ENCODE results near the gene C9. TPM values are rescaled to one million over a fixed set of nuclear protein-coding genes. Genes with fewer than 3 reads are reported as not detected.

The C9 gene
- total and polyA plus RNA-seq, 2 donors (not counting 1 experiment from before 2014, with no cell fraction given) = not detected

DNA sequence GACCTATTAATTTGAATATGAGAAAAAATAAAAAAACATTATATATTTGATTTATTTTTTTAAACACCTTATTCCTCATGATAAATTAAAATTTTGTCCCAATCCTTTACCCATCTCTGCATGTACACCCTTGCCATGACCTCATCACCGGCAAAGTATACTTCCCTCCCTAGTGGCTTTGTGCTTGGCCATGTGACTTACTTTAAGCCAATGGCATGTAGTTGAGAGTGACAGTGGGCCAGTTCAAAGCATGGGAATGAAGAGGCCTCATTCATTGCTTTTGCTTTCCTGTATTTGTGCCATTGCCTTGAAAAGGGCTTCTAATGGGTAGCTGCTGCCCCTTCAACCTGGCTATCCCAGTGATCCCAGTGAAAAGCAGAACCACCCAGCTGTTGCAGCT, 31.2 kb downstream of the C9 start:
- Histone ChIP-seq H3K36me3 (replicated peaks in 1 of 2; ENCODE audit: control extremely low read depth in 1 of 2, control insufficient read depth in 1 of 2, extremely low read depth in 1 of 2, insufficient read depth in 2 of 2, low read length in 1 of 2) (no peaks in the 10 kb centered on the region), H3K4me1 (ENCODE audit: control insufficient read depth in 2 of 2, insufficient read depth in 2 of 2, low read length in 2 of 2) (no peaks in the 10 kb centered on the region), H3K4me3 (ENCODE audit: control extremely low read depth in 1 of 5, extremely low read depth in 1 of 5, insufficient read depth in 1 of 5, low read depth in 2 of 5, low read length in 4 of 5) (no peak overlapping the region), H3K9ac (ENCODE audit: low read length) (no peak overlapping the region), H2AFZ (ENCODE audit: insufficient read depth, low read depth, low read length, poor library complexity, severe bottlenecking) (no peak overlapping the region), H3K9me3 (ENCODE audit: control extremely low read depth in 1 of 3, control insufficient read depth in 2 of 3, insufficient read depth in 1 of 3, low read length in 2 of 3) (peaks cover 0 to 13% (median 0%) of the 10 kb centered on the region in 3 donors), H4K20me1 (ENCODE audit: control insufficient read depth, insufficient read depth, low read length, poor library complexity, severe bottlenecking) (no peaks in the 10 kb centered on the region), H3K27ac (ENCODE audit: low read length in 2 of 2) (no peak overlapping the region), H3K4me2 (replicated peaks; ENCODE audit: low read depth, low read length, poor library complexity, severe bottlenecking) (no peak overlapping the region), H3K79me2 (ENCODE audit: control insufficient read depth, insufficient read depth, low read length) (no peaks in the 10 kb centered on the region), H3K27me3 (replicated peaks in 1 of 4; ENCODE audit: control extremely low read depth in 1 of 4, control insufficient read depth in 3 of 4, insufficient read depth in 4 of 4, low read length in 3 of 4) (no peaks in the 10 kb centered on the region)
- Mint-ChIP-seq H3K27ac (no peak overlapping the region), H3K4me3 (no peak overlapping the region), H3K27me3 (peaks cover 10% of the 10 kb centered on the region), H3K9me3 (ENCODE audit: insufficient read depth) (no peaks in the 10 kb centered on the region), H3K4me1 (no peaks in the 10 kb centered on the region)
- no peak for TF ChIP-seq EZH2 (IDR thresholded peaks at IDR 0.05; ENCODE audit: borderline replicate concordance, insufficient read depth, low read depth, low read length, poor library complexity, severe bottlenecking)
- TF ChIP-seq, protein P1, sequence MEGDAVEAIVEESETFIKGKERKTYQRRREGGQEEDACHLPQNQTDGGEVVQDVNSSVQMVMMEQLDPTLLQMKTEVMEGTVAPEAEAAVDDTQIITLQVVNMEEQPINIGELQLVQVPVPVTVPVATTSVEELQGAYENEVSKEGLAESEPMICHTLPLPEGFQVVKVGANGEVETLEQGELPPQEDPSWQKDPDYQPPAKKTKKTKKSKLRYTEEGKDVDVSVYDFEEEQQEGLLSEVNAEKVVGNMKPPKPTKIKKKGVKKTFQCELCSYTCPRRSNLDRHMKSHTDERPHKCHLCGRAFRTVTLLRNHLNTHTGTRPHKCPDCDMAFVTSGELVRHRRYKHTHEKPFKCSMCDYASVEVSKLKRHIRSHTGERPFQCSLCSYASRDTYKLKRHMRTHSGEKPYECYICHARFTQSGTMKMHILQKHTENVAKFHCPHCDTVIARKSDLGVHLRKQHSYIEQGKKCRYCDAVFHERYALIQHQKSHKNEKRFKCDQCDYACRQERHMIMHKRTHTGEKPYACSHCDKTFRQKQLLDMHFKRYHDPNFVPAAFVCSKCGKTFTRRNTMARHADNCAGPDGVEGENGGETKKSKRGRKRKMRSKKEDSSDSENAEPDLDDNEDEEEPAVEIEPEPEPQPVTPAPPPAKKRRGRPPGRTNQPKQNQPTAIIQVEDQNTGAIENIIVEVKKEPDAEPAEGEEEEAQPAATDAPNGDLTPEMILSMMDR (IDR thresholded peaks at IDR 0.05) = no peak
- DNase-seq (no peak), ATAC-seq (ENCODE audit: low read depth) (no peak)
- CTCF ChIA-PET = no interaction called here
- WGBS (ENCODE audit: insufficient coverage) = no CpG with 5 or more reads among the region's 1 CpG
- POLR2A ChIA-PET = no interaction called here
- intact Hi-C loops (cut with micrococcal nuclease) = no loop called here

DNA sequence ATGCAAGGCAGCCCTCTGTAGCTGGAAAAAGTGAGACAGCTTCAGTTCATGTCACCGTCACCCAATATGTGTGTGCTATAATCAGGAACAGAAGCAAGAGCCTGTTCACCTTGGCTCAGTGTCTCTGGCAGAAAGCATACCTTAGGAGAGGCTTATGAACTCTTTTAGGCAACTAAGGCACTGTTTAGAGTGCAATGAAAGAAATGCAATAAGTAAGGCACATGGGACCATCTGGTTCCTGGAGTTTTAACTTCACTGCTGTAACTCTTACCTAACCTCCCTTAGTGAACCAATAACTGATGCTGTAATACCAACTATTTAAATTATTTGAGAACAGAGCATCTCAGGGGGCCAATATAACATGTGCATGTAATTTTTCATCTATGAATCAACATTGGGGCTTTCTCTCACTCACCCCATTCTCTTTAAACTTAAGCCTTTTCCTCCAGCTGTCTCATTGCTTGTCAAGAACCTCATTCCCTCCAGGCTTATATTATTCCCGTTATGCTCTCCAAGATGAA, 32.4 kb downstream of the C9 start:
- Histone ChIP-seq H3K27me3 (replicated peaks in 1 of 4; ENCODE audit: control extremely low read depth in 1 of 4, control insufficient read depth in 3 of 4, insufficient read depth in 4 of 4, low read length in 3 of 4) (no peaks in the 10 kb centered on the region), H3K36me3 (replicated peaks in 1 of 2; ENCODE audit: control extremely low read depth in 1 of 2, control insufficient read depth in 1 of 2, extremely low read depth in 1 of 2, insufficient read depth in 2 of 2, low read length in 1 of 2) (no peaks in the 10 kb centered on the region), H3K79me2 (ENCODE audit: control insufficient read depth, insufficient read depth, low read length) (no peaks in the 10 kb centered on the region), H3K4me2 (replicated peaks; ENCODE audit: low read depth, low read length, poor library complexity, severe bottlenecking) (no peak overlapping the region), H3K4me1 (ENCODE audit: control insufficient read depth in 2 of 2, insufficient read depth in 2 of 2, low read length in 2 of 2) (no peaks in the 10 kb centered on the region), H3K9me3 (ENCODE audit: control extremely low read depth in 1 of 3, control insufficient read depth in 2 of 3, insufficient read depth in 1 of 3, low read length in 2 of 3) (peaks cover 0 to 13% (median 0%) of the 10 kb centered on the region in 3 donors), H3K4me3 (ENCODE audit: control extremely low read depth in 1 of 5, extremely low read depth in 1 of 5, insufficient read depth in 1 of 5, low read depth in 2 of 5, low read length in 4 of 5) (no peak overlapping the region), H2AFZ (ENCODE audit: insufficient read depth, low read depth, low read length, poor library complexity, severe bottlenecking) (no peak overlapping the region), H3K27ac (ENCODE audit: low read length in 2 of 2) (no peak overlapping the region), H3K9ac (ENCODE audit: low read length) (no peak overlapping the region), H4K20me1 (ENCODE audit: control insufficient read depth, insufficient read depth, low read length, poor library complexity, severe bottlenecking) (no peaks in the 10 kb centered on the region)
- Mint-ChIP-seq H3K4me3 (no peak overlapping the region), H3K27ac (no peak overlapping the region), H3K9me3 (ENCODE audit: insufficient read depth) (no peaks in the 10 kb centered on the region), H3K27me3 (peaks cover 6% of the 10 kb centered on the region), H3K4me1 (no peaks in the 10 kb centered on the region)
- ATAC-seq (ENCODE audit: low read depth) (no peak), DNase-seq (no peak)
- POLR2A ChIA-PET = no interaction called here
- CTCF ChIA-PET = no interaction called here
- 100% methylated on average over 2 of the region's 2 CpGs for WGBS (ENCODE audit: insufficient coverage)
- no peak for TF ChIP-seq EZH2 (IDR thresholded peaks at IDR 0.05; ENCODE audit: borderline replicate concordance, insufficient read depth, low read depth, low read length, poor library complexity, severe bottlenecking)
- TF ChIP-seq, protein P1 (IDR thresholded peaks at IDR 0.05) = no peak
- intact Hi-C loops (cut with micrococcal nuclease) = no loop called here
